ENCODE measurements around the gene PRG3.
"Not testable (repeated sequence)": the region's sequence is repeated elsewhere in the genome, so short reads cannot be mapped to it uniquely, and the experiment has no call there.

Gene PRG3

GRCh38 chr11:57387289-57388030 is 6.5 kb upstream of the PRG3 start:
- DNase-seq = no peak

GRCh38 chr11:57386178-57386940 is 5.4 kb upstream of the PRG3 start:
- DNase-seq = no peak

GRCh38 chr11:57379732-57380131 is 1.2 kb downstream of the PRG3 start:
- no peak for DNase-seq

GRCh38 chr11:57378186-57378585 is 2.8 kb downstream of the PRG3 start:
- peak; percentile 64 for DNase-seq

- DNase-seq = no peak
Measured at GRCh38 chr11:57377107-57377506, 3.8 kb downstream of the PRG3 start.

GRCh38 chr11:57376095-57377090 is 4.6 kb downstream of the PRG3 start:
- no peak for DNase-seq

DNA sequence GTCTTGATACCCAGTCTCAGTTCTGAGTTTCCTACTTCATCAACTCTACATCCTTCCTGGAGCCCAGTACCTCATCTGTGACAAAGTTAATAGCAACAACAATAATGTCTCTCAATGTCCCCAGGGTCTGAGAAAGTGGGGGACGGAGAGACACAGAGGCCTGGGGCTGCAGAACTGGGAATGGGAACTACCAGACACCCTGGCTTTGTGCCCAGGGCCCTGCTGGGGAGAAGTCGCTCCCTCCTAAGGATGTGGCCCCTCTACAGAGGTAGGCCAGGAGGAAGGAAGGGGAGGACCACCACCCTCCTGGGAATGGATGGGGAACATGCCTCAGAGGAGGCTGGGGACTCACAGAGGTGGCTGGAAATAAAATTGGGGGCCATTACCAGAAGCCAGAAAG is 5.5 kb downstream of the PRG3 start:
- no peak for DNase-seq

GRCh38 chr11:57374966-57375365 is 6.0 kb downstream of the PRG3 start:
- no peak for DNase-seq

DNA sequence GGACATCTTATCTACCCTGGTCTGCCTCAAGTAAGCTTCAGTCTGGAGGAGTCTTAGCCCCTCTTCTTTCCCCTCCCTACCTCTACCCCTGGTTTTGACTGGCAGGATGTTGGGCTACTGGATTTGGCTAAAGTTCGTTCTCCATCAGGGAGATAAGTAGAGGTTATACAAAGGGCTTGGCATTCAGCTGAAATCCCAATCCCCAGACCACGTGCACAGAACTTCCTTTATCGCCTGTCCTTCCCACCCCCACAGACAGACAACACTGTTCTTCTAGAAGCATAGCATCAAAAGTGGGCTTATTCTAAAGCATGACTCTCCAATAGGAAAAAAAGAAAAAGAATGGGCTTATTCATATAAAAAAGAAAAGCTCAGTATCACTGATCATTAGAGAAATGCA is 7.8 kb downstream of the PRG3 start:
- no peak for DNase-seq

GRCh38 chr11:57370941-57371340 is 10.0 kb downstream of the PRG3 start:
- peak; percentile 13 for DNase-seq

GRCh38 chr11:57370251-57370650 is 10.7 kb downstream of the PRG3 start:
- DNase-seq = peak; percentile 10

DNA sequence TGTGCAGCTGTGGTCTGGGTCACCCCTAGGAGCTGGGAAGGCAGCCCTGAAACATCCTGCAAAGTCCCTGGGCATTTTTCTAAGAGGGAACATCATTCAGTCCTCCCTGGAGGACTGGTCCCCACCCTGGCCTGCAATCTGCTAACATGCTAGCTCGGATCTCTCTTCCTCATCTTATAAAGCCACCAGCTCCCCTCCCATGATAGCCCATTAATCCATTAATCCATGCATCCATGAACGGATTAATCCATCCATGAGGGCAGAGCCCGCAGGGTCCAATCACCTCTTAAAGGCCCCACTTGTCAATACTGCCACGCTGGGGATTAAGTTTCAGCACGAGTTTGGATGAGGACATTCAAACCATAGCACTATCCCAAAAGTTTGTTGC is 12.1 kb downstream of the PRG3 start:
- no peak for DNase-seq

- DNase-seq = peak; percentile 36
Measured at GRCh38 chr11:57368106-57368844, 12.7 kb downstream of the PRG3 start.

DNA sequence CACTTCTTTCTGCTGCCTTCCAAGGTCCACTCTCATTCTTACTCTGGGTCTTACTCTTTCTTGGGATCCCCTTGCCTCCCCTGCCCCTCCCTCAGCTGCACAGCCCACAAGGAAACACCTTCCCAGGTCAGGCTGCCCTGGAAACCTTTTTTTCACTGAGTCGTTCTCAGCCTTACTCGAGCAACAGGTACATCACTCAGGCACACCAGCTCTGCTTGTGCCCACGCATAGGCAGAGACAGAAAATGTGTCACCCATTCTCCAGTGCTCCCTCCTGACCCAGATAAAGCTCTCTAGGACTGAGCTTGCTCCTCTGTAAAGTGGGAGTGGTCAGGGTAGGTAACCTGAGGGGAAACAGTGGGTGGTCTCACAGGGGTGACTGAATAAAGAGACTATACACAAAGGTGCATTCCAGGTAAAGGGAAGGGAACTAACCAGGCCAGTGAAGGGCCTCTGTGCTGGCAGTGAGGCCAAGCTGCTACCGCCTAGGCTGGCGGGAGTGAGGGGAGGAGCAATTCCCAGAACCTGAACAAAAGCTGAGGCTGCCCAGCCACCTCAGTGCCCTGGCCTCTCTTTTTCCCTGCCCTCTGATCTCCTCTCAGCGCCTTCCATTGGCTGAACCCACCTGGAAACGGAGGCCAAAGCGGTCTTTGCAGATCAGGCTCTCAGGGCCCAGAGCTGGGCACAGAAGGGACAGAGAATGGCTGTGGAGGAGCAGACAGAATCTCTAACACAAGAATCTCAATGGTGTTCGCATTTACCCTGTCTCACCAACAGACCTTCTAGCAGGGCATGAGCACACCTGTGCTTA is 15.9 kb downstream of the PRG3 start:
- no peak for DNase-seq

GRCh38 chr11:57363131-57364080 is 17.5 kb downstream of the PRG3 start:
- DNase-seq = no peak

DNA sequence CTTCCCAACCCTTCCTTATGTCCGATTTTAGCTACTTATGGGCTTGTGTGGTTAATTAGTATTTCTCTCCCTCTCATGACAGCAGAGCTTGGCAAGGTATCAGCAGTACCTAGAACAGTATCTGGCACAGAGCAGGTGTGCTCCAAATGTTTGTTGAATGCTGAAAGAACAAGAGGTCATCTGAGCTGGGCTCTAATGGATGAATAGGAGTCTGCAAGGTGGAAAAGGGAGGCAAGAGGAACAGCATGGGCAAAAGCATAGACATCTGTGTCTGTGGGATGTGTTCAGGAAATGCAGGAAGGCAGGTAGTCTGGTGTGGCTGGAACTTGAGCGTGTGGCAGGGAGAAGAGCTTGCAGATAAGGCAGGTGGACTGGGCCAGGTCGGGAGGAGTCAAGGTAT is 19.0 kb downstream of the PRG3 start:
- DNase-seq = no peak

DNA sequence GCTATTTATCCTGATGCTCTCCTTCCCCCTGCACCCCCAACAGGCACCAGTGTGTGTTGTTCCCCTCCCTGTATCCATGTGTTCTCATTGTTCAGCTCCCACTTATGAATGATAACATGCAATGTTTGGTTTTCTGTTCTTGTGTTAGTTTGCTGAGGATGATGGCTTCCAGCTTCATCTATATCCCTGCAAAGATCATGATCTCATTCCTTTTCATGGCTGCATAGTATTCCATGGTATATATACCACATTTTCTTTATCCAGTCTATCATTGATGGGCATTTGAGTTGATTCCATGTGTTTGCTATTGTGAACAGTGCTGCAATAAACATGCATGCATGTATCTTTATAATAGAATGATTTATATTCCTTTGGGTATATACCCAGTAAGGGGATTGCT is 19.5 kb downstream of the PRG3 start:
- not testable (repeated sequence) for DNase-seq

DNA sequence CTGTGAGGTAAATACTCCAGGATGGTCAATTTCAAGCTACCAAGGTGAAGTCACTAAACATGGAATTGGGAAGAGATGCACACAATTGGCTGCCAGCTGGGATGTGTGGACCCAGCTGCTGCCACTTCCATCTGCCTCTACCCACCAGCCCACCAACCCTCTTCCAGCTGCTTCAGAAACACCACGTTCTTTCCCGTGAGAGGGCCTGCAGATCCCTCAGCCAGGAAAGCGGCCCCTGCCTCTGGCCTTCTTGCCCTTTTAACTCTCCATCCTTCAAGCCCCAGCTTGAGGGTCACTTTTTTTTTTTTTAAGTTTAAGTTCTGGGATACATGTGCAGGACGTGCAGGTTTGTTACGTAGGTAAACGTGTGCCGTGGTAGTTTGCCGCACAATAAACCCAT is 20.0 kb downstream of the PRG3 start:
- DNase-seq = no peak

DNA sequence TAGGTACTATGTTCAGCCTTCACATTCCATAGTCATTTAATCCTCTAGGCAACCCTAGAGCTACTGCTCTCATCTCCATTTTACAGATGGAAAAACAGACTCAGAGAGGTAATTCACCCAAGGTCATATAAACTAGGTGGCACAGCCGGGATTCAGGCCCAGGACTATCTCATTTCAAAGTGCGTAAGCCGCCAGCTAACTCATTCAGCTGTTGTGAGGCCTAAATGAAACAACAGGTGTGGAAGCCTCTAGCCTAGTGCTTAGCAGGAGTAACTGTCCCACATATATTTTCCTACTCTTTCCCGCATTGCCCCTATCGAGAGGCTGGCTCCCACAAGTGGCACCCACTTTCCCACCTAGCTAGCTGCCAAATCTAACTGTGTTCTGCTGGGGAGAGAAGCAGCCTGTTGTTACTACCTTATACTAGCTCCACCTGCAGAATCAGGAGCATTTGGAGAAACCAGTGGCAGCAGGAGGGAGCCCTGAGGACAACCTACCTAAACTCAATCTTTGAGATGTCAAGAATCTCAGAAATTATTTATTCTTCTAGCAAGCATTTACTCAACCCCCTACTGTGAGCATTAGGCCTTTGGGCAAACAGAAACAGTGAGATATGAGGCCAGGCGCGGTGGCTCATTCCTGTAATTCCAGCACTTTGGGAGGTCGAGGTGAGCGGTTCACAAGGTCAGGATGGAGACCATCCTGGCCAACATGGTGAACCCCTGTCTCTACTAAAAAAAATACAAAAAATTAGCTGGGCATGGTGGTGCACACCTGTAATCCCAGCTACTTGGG is 20.9 kb downstream of the PRG3 start:
- DNase-seq = no peak

DNA sequence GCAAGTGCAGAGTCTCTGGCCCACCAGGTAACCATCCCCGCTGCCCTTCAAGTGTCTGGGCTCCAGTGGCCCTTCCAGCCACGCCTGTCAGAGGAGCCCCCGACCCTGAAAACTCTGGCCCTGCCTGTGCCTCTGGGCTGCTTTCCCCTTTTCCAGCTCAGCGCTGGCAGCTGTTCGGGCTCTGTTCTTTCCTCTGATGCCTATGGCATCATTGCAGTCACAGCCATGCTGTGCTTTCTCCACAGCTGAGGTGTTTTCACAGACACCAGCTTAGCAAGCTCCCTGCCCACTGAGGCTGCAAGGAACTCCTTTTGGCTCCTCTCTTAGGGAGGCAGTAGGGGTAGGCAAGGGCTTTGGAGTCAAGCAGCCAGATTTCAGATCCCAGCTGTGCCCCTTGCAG is 21.6 kb downstream of the PRG3 start:
- no peak for DNase-seq
